GM13976 (cell line): ENCODE data around the gene ZBTB45.

Experiments
- DNase-seq: peaks from one replicate; pipeline ENCODE4 v3.0.0; 2012; ENCODE audit warnings: low spot score
- CTCF ChIP-seq: IDR thresholded peaks from 2 replicates; pipeline ENCODE4 v1.5.1; 2012; ENCODE audit warnings: borderline replicate concordance, mild to moderate bottlenecking; ENCODE audit not compliant: insufficient read depth; ENCODE audit errors: extremely low read depth, missing control alignments, control extremely low read depth
- in situ Hi-C: fragments of 300-500 bp; cut with MboI; formaldehyde crosslinking; loops from one replicate; pipeline ENCODE4 v1.12.0; 2022; ENCODE audit warnings: low sequenced_read_pairs, mixed read lengths, inconsistent platforms; ENCODE audit not compliant: unreplicated experiment

The ZBTB45 gene

GRCh38 chr19:58531034-58531840 lies 11.6 kb upstream of the ZBTB45 start:
- in situ Hi-C loops, result no loop called here
- DNase-seq, result no peak
- TF ChIP-seq CTCF, result no peak

GRCh38 chr19:58529405-58529804 lies 9.8 kb upstream of the ZBTB45 start:
- no peak for DNase-seq
- in situ Hi-C loops, result no loop called here
- TF ChIP-seq CTCF, result no peak

- in situ Hi-C loops, result no loop called here
- no peak for DNase-seq
- no peak for TF ChIP-seq CTCF
Observed at GRCh38 chr19:58522709-58523108, 3.1 kb upstream of the ZBTB45 start.

DNA sequence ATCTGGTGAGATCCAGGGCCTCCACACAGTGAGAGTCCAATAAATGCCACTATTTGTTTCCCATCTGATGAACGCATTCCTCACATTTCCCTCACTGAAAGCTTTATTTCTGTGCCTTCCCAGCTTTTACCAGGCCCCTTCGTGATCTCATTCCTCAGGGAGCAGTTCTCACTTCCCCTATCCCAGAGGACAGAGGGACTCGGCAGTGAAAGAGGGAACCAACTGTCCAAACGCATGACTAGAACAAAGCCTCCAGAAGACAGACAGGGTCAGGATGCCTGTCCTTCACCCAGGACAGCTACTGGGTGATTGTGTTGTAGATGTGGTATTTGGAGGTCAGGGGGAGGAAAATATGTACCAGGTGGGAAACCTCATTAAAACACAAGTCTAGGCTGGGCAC lies 2.0 kb upstream of the ZBTB45 start:
- TF ChIP-seq CTCF, result no peak
- no peak for DNase-seq
- in situ Hi-C loops, result no loop called here

DNA sequence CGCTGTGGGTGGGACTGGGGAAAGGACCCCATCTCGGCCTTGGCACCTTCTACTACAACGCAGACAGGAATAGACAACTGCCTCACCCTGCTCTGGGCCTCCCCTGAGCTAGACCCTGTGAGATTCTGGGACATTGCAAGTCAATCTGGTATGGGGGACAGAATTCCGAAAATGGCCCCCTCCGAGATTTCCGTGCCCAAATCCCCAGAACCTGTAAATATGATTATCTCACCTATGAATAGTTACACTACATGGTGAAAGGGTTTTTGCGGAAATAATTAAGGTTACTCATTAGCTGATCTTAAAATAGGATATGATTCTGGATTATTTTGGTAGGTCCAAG lies 618 bp upstream of the ZBTB45 start:
- in situ Hi-C loops, result no loop called here
- no peak for DNase-seq
- TF ChIP-seq CTCF, result no peak

- peak; percentile 64 for DNase-seq
- peak; percentile 28 for TF ChIP-seq CTCF
- in situ Hi-C loops, result no loop called here
Observed at GRCh38 chr19:58519087-58519354, 589 bp downstream of the ZBTB45 start.
